ENCODE results near the gene AGAP1.

DNA sequence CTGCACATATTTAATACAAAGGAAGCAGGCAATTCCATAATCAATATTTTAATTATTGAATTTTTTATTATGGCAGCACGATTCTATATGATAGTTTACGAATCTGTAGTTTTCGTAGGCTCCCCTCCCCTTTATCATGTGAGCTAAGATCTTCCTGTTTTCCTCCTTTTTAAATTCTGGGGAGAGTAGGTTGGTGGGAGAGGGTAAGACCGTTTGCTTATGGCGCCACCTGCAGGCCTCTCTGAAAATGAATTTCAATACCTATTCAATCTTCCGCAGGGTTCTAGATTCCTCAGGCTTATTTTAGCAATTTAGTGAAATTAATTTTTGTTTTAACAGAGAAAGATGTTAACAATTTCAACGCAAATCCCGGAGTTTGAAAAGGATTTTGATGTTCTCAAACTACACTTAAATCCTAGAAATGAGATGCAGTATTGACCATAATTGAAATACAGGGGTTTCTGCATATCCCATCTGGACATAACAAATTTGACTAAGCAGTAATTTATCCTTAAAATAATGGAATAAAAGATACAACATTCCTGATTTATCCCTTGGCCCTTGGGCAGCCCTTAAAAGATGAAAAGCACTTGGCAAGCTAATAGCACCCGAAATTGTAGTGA is 687.1 kb downstream of the AGAP1 start:
- no peak for TF ChIP-seq POLR2A (IDR thresholded peaks at IDR 0.05)
- TF ChIP-seq, protein P1, sequence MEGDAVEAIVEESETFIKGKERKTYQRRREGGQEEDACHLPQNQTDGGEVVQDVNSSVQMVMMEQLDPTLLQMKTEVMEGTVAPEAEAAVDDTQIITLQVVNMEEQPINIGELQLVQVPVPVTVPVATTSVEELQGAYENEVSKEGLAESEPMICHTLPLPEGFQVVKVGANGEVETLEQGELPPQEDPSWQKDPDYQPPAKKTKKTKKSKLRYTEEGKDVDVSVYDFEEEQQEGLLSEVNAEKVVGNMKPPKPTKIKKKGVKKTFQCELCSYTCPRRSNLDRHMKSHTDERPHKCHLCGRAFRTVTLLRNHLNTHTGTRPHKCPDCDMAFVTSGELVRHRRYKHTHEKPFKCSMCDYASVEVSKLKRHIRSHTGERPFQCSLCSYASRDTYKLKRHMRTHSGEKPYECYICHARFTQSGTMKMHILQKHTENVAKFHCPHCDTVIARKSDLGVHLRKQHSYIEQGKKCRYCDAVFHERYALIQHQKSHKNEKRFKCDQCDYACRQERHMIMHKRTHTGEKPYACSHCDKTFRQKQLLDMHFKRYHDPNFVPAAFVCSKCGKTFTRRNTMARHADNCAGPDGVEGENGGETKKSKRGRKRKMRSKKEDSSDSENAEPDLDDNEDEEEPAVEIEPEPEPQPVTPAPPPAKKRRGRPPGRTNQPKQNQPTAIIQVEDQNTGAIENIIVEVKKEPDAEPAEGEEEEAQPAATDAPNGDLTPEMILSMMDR (IDR thresholded peaks at IDR 0.05 in 8 of 11, conservative IDR thresholded peaks at IDR 0.05 in 3 of 11): peak in 9 of 11 experiments; percentile 6 to 62 (median 48)

Data from spleen (tissue), 7 donors.